Endothelial cell of umbilical vein (primary cell): ENCODE data around the gene PPP2R3C. TPM values are rescaled to one million over a fixed set of nuclear protein-coding genes. Genes with fewer than 3 reads are reported as not detected.

Experiments
- BruUV-seq: library from RNA; stranded (reverse); fragments of 400-500 nt; replicated peaks from 2 replicates; lab custom pipeline; 2021; lab: Mats Ljungman, UMichigan
- CTCF ChIA-PET: fragments of 300-600, 350-600 bp; sonication (Branson Sonifier 250); formaldehyde crosslinking; loops from one replicate; lab custom pipeline; 2021; ENCODE audit warnings: antibody characterized with exemption, inconsistent platforms; lab: Charles Lee
- POLR2A ChIA-PET: fragments of 300-600, 350-600 bp; sonication (Branson Sonifier 250); formaldehyde crosslinking; loops from one replicate; lab custom pipeline; 2021; ENCODE audit warnings: antibody characterized with exemption, inconsistent platforms; lab: Charles Lee
- DNase-seq: peaks from one replicate; pipeline ENCODE4 v3.0.0-alpha.2; 2011; ENCODE audit warnings: low read depth, low spot score
- FAIRE-seq: peaks from 2 replicates; lab custom pipeline; 2011; peaks lifted over from hg19 to GRCh38; lab: Jason Lieb, UNC
- H2AFZ ChIP-seq: 2 replicates; pipeline ENCODE4 v1.6.0; 2012; ENCODE audit warnings: low read depth, low read length, control low read depth, inconsistent platforms
- H3K27ac ChIP-seq: 2 replicates; pipeline ENCODE4 v1.5.1; 2011; ENCODE audit warnings: low read depth, mild to moderate bottlenecking, control low read depth, low read length, moderate library complexity; ENCODE audit not compliant: insufficient read depth
- H3K27me3 ChIP-seq, 2 experiments: 2 replicates each; pipeline versions ENCODE4 v1.6.0 to v1.6.1; 2011; ENCODE audit warnings: low read length in 2 of 2, mixed read lengths in 1 of 2; ENCODE audit not compliant: control insufficient read depth in 2 of 2, insufficient read depth in 2 of 2
- H3K36me3 ChIP-seq, 2 experiments: 2 replicates in 1 of 2; 3 replicates in 1 of 2; pipeline ENCODE4 v1.5.1; 2011; ENCODE audit warnings: low read length in 2 of 2, mild to moderate bottlenecking in 1 of 2, moderate library complexity in 1 of 2; ENCODE audit not compliant: control insufficient read depth in 2 of 2, insufficient read depth in 2 of 2; ENCODE audit errors: extremely low read depth in 1 of 2
- H3K4me1 ChIP-seq: 3 replicates; pipeline ENCODE4 v1.5.1; 2011; ENCODE audit warnings: mild to moderate bottlenecking, low read length; ENCODE audit not compliant: control insufficient read depth, insufficient read depth; ENCODE audit errors: extremely low read depth
- H3K4me2 ChIP-seq: 2 replicates; pipeline ENCODE4 v1.6.1; 2011; ENCODE audit warnings: low read length, control low read depth, mixed read lengths; ENCODE audit not compliant: insufficient read depth
- H3K4me3 ChIP-seq, 3 experiments: fragments of 200-600 bp in 1 of 3; sonication (generic), shearing (Covaris generic) in 1 of 3; replicated peaks in 1 of 3; 2 replicates each; pipeline ENCODE4 v1.5.1; 2011 to 2016; ENCODE audit warnings: control low read depth in 3 of 3, low read length in 3 of 3, mild to moderate bottlenecking in 2 of 3, inconsistent platforms in 1 of 3, low read depth in 1 of 3, moderate library complexity in 1 of 3; ENCODE audit not compliant: insufficient read depth in 1 of 3
- H3K79me2 ChIP-seq: 2 replicates; pipeline ENCODE4 v1.6.0; 2012; ENCODE audit warnings: low read length, inconsistent platforms; ENCODE audit not compliant: control insufficient read depth, insufficient read depth
- H3K9ac ChIP-seq: replicated peaks from 2 replicates; pipeline ENCODE3; 2011; ENCODE audit warnings: low read length, control low read depth; ENCODE audit not compliant: insufficient read depth; ENCODE audit errors: extremely low read depth
- H3K9me1 ChIP-seq: replicated peaks from 3 replicates; pipeline ENCODE4 v1.6.0; 2011; ENCODE audit warnings: mild to moderate bottlenecking, low read length; ENCODE audit not compliant: control insufficient read depth, insufficient read depth; ENCODE audit errors: extremely low read depth
- H3K9me3 ChIP-seq: replicated peaks from 2 replicates; pipeline ENCODE4 v1.5.1; 2012; ENCODE audit warnings: low read length, inconsistent platforms; ENCODE audit not compliant: control insufficient read depth, insufficient read depth
- H4K20me1 ChIP-seq: replicated peaks from 2 replicates; pipeline ENCODE3; 2011; ENCODE audit warnings: mild to moderate bottlenecking, low read length; ENCODE audit not compliant: control insufficient read depth, insufficient read depth; ENCODE audit errors: extremely low read depth
- CTCF ChIP-seq, 2 donors: IDR thresholded peaks; 1 replicate in 1 of 2; 2 replicates in 1 of 2; pipeline ENCODE4 v1.5.1; 2011; ENCODE audit warnings: low read length in 2 of 2, mild to moderate bottlenecking in 2 of 2, moderate library complexity in 2 of 2, control low read depth in 1 of 2, inconsistent platforms in 1 of 2, low read depth in 1 of 2; ENCODE audit not compliant: insufficient read depth in 1 of 2; ENCODE audit errors: extremely low read depth in 1 of 2
- EZH2 ChIP-seq: IDR thresholded peaks from 2 replicates; pipeline ENCODE4 v1.6.1; 2012; ENCODE audit warnings: borderline replicate concordance, low read depth, mild to moderate bottlenecking, moderate library complexity, low read length, inconsistent platforms; ENCODE audit not compliant: severe bottlenecking
- FOS ChIP-seq: IDR thresholded peaks from 2 replicates; pipeline ENCODE4 v1.6.1; 2011; ENCODE audit warnings: mild to moderate bottlenecking, low read length, moderate library complexity, borderline replicate concordance; ENCODE audit not compliant: insufficient read depth
- GATA2 ChIP-seq: IDR thresholded peaks from 2 replicates; pipeline ENCODE4 v1.7.0; 2011; ENCODE audit warnings: low read depth, mild to moderate bottlenecking, moderate library complexity, mixed read lengths, low read length; ENCODE audit not compliant: insufficient read length, insufficient read depth
- JUN ChIP-seq: IDR thresholded peaks from 2 replicates; pipeline ENCODE4 v1.6.1; 2011; ENCODE audit warnings: borderline replicate concordance, low read depth; ENCODE audit not compliant: insufficient read length, insufficient read depth
- MAX ChIP-seq: IDR thresholded peaks from 2 replicates; pipeline ENCODE4 v1.6.1; 2011; ENCODE audit not compliant: insufficient read depth, insufficient read length
- MYC ChIP-seq: IDR thresholded peaks from one replicate; pipeline ENCODE4 v1.6.1; 2011; ENCODE audit warnings: mild to moderate bottlenecking, low read depth, low read length
- POLR2A ChIP-seq: IDR thresholded peaks from 2 replicates; pipeline ENCODE4 v1.6.1; 2012; ENCODE audit warnings: low read depth, mild to moderate bottlenecking, control low read depth, low read length
- POLR2AphosphoS5 ChIP-seq: IDR thresholded peaks from 2 replicates; pipeline ENCODE4 v1.6.1; 2012; ENCODE audit warnings: low read depth, mild to moderate bottlenecking, control low read depth, low read length, moderate library complexity; ENCODE audit not compliant: insufficient read depth
- dilution Hi-C: fragments of 300-500 bp; cut with MboI; formaldehyde crosslinking; loops from one replicate; pipeline ENCODE4 v1.15.0; 2019; ENCODE audit warnings: low sequenced_read_pairs; ENCODE audit not compliant: extremely low pct_ligation_motif_present
- intact Hi-C: fragments of 100-400 bp; cut with micrococcal nuclease; formaldehyde crosslinking; loops from one replicate; pipeline ENCODE4 v1.10.0; 2022
- polyA plus RNA-seq, 4 experiments: library from polyadenylated mRNA; depleted of rRNA in 3 of 4; stranded (reverse) in 3 of 4; unstranded in 1 of 4; fragments of >200 nt; gene quantifications; 2 replicates each; pipeline versions ENCODE4 v1.2.1 to v1.2.3, GENCODE V29; 2011 to 2012; ENCODE audit warnings: missing spikeins in 1 of 4
- total RNA-seq: library from RNA; stranded (reverse); gene quantifications from 2 replicates; pipeline ENCODE4 v1.2.3, GENCODE V29; 2021

PPP2R3C gene
- total and polyA plus RNA-seq, 2 donors (not counting 3 experiments of a cell fraction or from before 2014, with no cell fraction given), result 10.2 to 40.6 TPM

- H3K9ac ChIP-seq, result no peak overlapping the region
- peak overlapping the region; percentile 42 for H3K27ac ChIP-seq
- TF ChIP-seq GATA2, result no peak
- TF ChIP-seq FOS, result no peak
- no peak for TF ChIP-seq CTCF (IDR thresholded peaks at IDR 0.05; ENCODE audit: extremely low read depth in 1 of 2, insufficient read depth in 1 of 2, low read depth in 1 of 2, low read length in 2 of 2)
- no peak for TF ChIP-seq EZH2
- no peak for TF ChIP-seq POLR2A
- TF ChIP-seq JUN, result no peak
- TF ChIP-seq MAX, result no peak
- no peak for TF ChIP-seq POLR2AphosphoS5
- no peak for TF ChIP-seq MYC
- H3K79me2 ChIP-seq, result no peaks in the 10 kb centered on the region
- CTCF ChIA-PET, result interaction anchor here (0.5 to 2.1 kb wide), 9 partner anchors 12 to 297 kb away, joined by 3 to 10 read pairs (median 4); no protein-coding TSS in a partner anchor
- DNase-seq (peak; percentile 87), FAIRE-seq (peak; percentile 84)
- POLR2A ChIA-PET, result interaction anchor here (0.6 kb wide), 1 partner anchor 249 kb away, joined by 3 read pairs; the partner anchor contains the start of gene NFKBIA
- BruUV-seq, result no TSS peak
- H2AFZ ChIP-seq, result no peak overlapping the region
- dilution Hi-C loops (no loop called here), intact Hi-C loops (no loop called here)
- H3K4me1 ChIP-seq, result peaks cover 31% of the 10 kb centered on the region
- H3K27me3 ChIP-seq, result no peaks in the 10 kb centered on the region
- peak overlapping the region; percentile 33 for H3K4me2 ChIP-seq
- H3K36me3 ChIP-seq, result no peaks in the 10 kb centered on the region
- peak overlapping the region in 1 of 3 experiments; percentile 0 for H3K4me3 ChIP-seq
- peaks cover 2% of the 10 kb centered on the region for H4K20me1 ChIP-seq
- no peaks in the 10 kb centered on the region for H3K9me3 ChIP-seq
- no peaks in the 10 kb centered on the region for H3K9me1 ChIP-seq
Observed at GRCh38 chr14:35155962-35156361, 34.2 kb upstream of the PPP2R3C start.
